NCI-H2196 treated with DMSO at 0.1 percent for 48 hours (cell line): ENCODE results near the gene RBSN.
A peak's percentile ranks its signal among the peaks of the same experiment; 100 is the strongest.
"Not testable (repeated sequence)": the region's sequence is repeated elsewhere in the genome, so short reads cannot be mapped to it uniquely, and the experiment has no call there.

Source experiments
- DNase-seq: peaks from one replicate; lab custom pipeline; 2025; ENCODE audit not compliant: unreplicated experiment; lab: John Stamatoyannopoulos, UW

The RBSN gene

GRCh38 chr3:15098503-15099363 is at the start of gene RBSN:
Gene RBSN (minus strand): TSS chr3:15099148. CDS start chr3:15096120, 3,028 bp downstream.
- DNase-seq = peak; percentile 72

DNA sequence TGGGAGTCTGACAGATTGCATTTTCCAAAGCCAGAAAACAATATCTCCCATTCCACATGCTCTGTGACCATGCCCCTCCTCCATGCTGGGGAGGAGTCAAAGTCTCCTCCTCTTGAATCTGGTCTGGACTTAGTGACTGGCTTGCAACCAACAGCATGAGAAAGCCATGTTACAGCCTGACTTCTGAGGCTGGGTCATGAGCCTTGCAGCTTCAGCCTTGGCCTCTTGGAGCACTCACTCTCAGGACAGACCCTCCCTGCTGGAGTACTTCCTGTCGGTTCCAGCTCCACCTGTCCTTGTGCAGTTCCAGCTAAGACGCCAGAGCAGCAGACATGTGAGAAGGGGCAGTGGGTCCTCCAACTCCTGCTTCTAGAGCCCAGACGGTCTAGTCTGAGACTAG is 49.7 kb upstream of the RBSN start:
- DNase-seq = no peak

DNA sequence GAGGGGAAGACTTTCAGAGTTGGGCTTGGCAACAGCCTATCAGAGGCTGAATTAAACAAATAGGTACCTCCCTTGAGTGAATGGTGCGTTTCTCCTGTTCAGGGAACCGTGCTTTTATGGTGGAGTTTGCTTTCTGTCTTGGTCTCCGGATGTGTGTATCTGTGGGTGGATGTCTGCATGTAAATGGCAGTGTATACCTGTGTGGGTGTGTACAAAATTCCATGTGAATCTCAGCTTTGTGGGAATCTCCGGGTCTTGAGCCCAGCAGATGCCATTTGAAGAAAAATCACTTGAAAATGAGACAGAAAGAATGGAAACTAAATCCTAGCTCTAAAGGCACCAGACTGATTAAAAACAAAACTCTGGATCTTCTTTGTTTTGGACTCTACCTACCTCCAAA is 37.9 kb upstream of the RBSN start:
- not testable (repeated sequence) for DNase-seq

DNA sequence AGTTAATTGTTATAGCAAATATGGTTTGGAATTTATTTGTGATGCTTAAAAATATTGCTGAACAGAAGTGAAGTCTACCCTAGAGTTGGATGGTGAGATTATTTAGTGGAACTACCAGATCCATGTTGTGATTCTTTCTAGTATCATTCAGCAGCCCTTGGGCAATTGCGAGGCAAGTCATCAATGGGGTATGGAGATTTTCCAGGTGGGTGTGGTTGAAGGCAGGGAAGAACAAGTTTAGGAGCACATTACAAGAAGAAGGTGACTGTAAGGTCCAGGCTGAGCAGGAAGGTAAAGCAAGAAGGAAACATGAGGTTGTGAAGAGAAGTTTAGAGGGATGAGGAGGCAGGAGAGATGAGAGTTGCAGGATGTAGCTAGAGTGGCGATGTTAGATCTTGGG is 36.0 kb upstream of the RBSN start:
- not testable (repeated sequence) for DNase-seq

- DNase-seq = not testable (repeated sequence)
Observed at GRCh38 chr3:15128403-15128802, 29.5 kb upstream of the RBSN start.

GRCh38 chr3:15126975-15127374 is 28.0 kb upstream of the RBSN start:
- not testable (repeated sequence) for DNase-seq

DNA sequence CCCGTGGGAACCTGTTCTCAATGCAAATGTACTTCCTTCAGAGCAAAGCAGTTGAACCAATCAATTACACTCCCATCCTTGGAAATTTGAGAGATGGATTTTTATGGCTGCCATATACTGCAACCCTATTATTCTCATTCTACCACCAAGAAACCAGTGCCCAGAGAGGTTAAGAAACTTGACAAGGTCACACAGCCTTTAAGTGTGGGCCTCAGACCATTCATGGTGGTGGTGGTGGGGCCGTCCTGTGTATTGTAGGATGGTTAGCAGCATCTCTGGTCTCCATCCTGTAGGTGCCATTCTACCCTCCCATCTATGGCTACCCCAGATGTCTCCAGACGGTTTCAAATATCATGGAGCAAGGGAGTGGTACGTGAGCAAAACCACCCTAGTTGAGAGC is 23.4 kb upstream of the RBSN start:
- no peak for DNase-seq

DNA sequence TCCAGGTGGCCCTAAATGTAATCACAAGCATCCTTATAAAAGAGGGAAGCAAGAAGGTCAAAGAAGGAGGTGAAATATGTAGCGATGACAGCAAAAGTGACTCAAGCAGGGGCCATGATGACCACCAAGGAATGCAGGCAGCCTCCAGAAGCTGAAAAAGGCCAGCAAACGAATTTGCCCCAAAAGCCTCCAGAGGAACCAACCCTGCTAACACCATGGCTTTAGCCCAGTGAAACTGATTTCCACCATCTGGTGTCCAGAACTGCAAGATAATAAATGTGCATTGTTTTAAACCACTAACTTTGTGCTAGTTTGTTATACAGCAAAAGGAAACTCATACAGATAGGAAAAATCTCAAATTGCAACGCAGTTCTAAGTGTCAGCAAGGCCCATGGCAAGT is 23.0 kb upstream of the RBSN start:
- no peak for DNase-seq

- peak; percentile 50 for DNase-seq
Observed at GRCh38 chr3:15120986-15121385, 22.0 kb upstream of the RBSN start.

DNA sequence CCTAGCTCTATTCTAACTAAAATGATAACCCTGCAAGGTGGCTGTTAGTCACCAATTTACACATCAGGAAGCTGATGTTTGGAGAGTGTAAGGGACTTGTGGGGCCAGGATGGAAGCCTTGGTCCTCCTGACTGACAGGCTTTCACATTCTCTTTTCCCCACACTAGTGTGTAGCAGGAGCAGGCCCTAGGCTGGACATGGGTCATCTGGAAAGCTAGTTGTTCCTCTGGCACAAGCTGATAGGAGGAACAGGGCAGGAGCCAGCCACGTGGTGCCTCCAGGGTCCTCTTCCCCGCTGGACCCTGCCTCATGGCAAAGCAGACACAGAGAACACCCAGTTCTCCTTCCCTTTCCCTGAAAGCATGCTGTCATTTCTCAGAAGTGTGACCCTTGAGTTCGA is 18.1 kb upstream of the RBSN start:
- DNase-seq = no peak

DNA sequence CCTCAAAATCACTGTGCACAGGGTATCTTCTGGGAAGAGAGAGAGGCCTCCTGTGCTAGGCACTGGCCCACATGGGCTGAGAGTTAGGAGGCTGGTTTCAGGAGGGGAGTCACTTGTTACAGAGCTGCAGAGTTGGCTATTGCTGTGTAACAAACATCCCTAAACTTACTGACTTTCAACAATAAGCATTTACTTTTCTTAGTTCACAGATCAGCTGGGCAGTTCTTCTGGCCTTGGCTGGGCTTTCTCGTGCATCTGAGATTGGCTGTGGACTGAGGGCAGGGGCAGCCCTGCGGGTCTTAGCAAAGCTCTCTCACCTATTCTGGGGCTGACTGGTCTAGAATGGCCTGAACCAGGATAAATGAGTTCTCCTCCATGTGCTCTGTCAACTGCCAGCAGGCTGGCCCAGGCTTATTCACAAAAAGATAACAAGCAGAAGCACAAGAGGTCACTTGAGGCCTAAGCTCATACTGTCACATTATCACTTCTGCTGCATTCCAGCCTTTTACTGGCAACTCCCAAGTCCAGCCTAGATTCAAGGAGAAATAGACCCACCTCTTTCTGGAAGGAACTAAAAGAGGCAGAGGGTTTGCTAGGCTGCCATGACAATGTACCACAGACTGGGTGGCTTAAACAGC is 17.2 kb upstream of the RBSN start:
- no peak for DNase-seq

- DNase-seq = no peak
Observed at GRCh38 chr3:15114466-15115358, 15.8 kb upstream of the RBSN start.

DNA sequence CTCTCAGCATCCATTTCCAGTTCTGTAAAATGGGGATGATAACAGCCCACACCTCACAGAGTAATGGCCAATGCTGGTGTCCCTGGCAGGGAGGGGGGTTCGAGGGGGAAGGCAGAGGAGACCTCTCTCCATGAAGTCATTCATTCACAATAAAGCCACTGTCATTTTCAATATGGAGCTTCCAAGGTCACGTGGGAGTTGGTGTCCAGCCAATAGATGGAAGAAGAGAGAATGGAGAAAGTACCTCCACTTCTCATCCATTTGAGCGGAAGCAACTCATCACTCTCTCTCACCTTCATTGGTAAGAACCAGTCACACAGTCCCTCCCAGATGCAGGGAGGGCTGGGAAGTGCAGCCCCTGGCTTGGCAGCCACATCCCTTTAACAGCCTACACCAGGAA is 14.9 kb upstream of the RBSN start:
- DNase-seq = no peak

DNA sequence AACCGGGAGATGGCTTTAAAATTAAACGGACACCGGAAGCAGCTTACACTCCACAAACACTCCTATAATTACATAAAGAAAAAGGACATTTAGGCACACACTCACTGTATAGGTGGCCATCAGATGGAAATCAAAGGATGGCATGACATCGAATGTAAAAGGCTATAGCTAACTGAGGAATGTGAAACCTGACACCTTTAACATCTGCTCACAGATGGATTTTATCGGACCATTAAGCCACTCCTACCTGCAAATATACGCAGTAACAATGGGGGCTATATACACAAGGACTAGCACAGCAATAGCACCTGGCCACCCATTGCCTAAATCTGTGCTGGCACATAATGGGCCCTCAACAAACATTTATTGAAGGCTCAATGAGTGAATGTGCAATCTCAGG is 14.5 kb upstream of the RBSN start:
- DNase-seq = no peak

DNA sequence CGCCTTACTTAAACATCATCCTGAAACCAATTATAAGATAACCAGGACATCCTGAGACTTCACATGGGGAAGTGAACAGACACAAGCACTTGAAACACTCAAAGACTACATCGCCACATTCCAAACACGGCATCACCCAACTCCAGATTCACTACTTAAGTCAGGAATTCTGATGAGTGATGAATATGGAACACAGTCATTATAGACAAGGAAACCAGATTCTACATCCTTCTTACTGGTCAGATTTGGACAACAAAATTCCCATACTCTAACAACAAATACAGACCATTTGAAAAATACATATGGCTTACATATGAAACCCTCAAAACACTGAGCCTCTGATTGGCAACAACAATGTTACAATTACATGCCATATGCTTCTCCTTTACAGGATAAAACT is 13.1 kb upstream of the RBSN start:
- no peak for DNase-seq

- DNase-seq = no peak
Observed at GRCh38 chr3:15110206-15110605, 11.3 kb upstream of the RBSN start.

DNA sequence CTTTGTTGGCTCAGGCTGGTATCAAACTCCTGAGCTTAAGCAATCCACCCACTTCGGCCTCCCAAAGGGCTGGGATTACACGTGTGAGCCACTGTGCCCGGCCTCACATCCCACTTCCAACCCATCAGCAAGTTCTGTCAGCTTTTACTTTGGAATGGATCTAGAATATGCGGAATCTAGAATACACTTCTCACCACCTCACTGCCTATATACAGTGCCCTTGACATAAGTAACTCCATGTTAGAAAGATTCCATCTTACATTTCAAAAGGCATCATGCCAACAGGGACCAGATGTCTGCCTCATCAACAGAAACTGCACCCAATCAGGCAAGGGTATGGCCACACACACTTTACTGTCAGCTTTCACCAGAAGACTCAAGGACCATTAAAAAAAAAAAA is 9.9 kb upstream of the RBSN start:
- DNase-seq = no peak

GRCh38 chr3:15108082-15108545 is 9.2 kb upstream of the RBSN start:
- no peak for DNase-seq

DNA sequence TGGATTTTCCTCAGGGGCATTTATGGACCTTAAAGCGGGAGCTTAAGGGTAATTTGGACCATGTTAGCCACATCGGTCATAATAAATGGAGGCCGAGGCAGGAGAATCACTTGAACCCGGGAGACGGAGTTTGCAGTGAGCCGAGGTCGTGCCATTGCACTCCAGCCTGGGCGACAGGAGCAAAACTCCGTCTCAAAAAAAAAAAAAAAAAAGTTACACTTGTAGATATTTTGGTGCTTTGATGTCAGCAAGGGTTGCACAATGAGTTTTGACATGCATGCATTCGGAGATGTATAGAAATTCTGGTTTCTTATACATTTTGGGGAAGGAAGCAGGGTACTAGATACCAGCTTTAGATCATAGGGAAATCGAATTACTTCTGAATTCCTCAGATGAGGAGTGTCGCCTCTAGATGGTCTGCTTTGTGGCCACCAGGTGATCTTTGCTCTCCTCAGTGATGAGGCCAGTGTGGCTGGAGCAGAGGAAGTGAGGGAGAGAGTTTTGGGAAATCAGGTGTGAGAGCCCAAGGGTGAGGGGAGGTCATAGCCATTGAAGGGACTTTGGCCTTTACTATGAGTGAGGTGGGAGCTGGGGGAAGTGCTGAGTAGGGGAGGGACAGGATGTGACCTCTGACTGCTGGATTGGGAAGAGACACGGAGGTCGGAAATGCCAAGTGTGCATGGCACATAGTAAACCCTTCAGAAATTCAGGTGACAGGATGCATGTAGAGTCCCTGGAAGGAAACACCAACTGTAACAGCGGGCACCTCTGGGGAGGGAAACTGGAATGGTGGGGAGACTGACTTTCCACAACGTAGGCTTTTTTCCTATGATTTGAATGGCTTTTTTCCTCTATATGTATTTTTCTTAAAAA is 8.4 kb upstream of the RBSN start:
- no peak for DNase-seq

DNA sequence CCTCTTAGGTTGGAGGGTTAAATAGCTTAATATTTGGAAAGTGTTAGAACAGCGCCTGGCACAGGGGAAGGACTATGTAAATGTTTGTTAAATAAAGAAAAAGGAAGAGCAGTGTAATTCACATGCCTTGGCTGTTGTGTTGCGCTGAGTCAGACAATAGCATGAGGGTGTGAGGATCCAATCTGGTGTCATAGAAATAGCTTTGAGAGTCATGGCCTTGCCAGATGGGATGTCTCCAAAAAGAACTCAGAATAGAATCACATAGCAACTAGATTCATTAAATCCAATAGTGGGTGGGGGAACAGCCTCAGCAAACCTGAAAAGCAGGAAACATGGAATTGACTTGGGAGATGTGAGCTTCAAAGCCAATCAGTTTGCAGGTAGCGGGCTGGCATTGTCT is 3.9 kb upstream of the RBSN start:
- no peak for DNase-seq
